Activated T-cell treated with anti-CD3 and anti-CD28 coated beads, Interleukin-2, amount 50 U/mL, for 1 hour (primary cell): ENCODE data around the gene IGFBP6.
"Not testable (repeated sequence)": the region's sequence is repeated elsewhere in the genome, so short reads cannot be mapped to it uniquely, and the experiment has no call there.

Experiments used
- DNase-seq: peaks from one replicate; pipeline ENCODE4 v3.0.0-alpha.2; 2020

IGFBP6 gene

DNA sequence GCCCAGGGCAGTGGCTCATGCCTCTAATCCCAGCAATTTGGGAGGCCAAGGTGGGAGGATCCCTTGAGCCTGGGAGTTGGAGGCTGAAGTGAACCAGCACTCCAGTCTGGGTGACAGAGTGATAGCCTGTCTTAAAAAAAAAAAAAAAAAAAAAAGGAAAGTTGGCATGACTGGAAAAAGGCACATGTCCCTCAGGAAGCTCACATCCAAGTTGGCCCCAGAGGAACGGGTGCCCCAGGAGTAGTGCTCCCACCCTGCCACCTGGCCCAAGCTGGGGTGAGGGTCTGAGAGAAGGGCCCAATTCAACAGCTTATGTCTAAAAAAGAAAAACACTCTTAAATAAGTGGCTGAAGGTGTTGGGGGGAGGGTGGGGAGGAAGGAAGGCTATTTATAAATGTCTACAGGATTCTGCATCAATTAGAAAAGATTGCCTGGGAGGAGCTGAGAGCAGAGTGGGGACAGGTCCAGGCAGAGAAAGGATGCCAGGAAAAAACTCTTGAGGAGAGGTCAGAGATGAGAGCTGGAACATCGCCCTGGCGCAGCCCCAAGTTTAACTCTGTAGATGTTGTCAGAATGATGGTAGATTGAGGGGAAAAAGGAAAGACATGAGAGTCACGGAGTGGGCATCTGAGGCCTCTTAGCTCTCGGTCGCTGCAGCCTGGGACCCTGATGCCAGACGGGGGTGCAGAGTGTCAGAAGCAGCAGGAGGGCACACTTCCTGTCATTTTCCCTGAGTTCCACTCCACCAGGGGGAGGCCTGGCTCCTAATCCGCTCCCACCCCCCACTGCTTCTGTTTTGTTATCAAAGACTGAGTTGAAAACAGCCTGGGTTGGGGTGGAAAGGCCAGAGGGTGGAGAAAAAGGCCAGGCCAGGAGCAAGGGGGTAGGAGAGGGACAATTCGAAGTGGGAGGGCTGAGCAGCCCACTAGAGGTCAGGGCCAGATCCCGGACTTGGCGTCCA, 25.6 kb upstream of the IGFBP6 start:
- DNase-seq, result no peak

DNA sequence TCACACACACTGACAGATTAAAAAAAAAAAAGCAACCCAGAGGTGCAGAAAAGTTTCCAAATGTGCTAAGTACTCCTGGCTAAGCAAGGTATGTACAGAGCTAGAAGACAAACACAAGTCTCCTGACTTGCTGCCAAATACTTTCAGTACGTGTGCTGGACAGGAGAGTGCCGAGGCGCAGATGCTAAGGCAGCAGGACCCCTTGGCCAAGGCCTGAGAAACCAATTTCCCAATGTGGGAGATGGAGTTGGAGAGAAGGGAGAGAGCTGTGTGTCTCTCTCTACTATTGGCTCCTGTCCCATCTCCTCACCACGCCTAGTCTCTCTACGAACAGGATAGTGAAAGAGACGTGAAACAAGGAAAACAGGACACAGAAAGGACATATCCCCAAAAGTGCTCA, 23.6 kb upstream of the IGFBP6 start:
- no peak for DNase-seq

DNA sequence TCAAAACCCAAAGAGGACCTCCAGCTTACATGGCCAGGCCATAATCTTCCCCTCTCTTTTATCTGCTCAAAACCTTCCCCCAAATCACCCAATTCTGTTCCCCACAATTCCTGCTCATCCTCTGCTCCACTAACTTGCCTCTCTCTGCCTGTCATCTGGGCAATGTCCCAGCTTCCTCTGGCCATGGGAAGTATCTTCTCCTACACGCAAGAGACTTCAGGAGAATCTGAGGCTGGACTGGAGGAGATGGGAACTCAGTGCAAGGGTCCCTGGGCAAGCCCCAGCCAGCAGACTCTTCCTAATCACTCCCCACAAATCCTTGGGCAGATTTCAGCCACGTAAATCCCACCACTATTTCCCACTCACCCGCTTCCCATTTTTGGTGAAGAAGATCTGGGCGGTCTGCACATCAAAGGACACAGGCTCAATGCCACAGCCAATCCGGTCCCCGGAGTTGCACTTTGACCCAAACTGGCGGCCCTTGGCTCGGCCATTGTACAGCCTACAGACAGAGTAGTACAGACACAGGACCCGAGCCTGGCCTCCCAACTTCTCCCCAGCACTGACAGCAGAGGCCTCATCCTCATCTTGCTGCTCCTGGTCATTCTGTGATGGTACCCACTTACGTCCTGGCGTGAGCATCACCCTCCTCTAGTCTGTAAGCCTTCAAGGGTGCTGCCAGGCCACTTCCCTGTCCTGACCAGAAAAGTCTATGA, 23.0 kb upstream of the IGFBP6 start:
- DNase-seq, result no peak

DNA sequence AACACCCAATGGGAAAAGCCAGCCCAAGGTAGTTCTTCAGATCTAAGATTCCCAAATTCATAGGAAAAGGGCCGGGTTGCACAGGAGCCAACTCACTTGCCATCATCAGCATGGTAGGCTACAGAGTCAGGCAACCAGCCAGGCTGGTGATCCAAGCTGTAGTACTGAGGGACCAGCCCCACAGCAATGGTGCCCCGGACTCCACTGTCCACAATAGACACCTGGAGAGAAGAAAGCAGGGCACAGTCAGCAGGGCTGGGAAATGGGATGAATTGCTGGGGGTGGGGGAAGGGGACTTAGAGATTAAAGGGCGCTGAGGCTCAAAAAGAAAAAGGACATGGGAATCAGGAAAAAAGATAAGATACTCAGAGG, 22.5 kb upstream of the IGFBP6 start:
- DNase-seq, result no peak

DNA sequence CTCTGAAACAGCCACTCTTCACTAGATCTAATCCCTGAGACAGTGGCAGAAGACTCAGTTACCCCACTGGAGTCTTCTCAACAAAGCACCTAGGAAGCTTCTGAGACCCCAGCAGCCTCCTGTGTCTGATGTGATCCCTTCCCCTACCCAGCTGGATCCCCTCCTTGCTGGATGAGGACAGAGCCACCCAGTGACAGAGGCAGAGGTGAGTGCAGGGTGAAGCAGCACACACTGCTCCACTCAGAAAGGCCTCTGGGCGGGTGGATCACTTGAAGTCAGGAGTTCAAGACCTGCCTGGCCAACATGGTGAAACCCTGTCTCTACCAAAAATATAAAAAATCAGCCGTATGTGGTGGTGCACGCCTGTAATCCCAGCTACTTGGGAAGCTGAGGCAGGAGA, 21.0 kb upstream of the IGFBP6 start:
- DNase-seq, result no peak

DNA sequence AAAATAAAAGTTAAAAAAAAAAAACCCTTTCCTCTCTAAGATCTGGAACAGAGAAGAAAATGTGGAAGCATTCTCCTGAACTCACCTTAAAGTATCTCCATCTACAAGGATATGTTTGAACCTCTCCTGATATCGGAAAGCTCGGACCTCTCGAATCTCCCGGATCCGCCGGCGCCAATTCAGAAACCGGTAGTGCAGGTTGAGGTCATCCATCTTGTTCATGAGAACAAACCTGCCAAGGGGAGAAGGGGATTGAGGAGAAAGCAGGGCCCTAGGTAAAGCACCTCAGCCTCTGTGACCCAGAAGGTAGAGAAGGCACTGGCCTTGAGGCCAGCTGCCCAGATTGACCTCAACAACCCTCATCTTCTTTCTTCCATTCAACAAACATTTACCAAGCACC, 20.4 kb upstream of the IGFBP6 start:
- DNase-seq, result no peak

DNA sequence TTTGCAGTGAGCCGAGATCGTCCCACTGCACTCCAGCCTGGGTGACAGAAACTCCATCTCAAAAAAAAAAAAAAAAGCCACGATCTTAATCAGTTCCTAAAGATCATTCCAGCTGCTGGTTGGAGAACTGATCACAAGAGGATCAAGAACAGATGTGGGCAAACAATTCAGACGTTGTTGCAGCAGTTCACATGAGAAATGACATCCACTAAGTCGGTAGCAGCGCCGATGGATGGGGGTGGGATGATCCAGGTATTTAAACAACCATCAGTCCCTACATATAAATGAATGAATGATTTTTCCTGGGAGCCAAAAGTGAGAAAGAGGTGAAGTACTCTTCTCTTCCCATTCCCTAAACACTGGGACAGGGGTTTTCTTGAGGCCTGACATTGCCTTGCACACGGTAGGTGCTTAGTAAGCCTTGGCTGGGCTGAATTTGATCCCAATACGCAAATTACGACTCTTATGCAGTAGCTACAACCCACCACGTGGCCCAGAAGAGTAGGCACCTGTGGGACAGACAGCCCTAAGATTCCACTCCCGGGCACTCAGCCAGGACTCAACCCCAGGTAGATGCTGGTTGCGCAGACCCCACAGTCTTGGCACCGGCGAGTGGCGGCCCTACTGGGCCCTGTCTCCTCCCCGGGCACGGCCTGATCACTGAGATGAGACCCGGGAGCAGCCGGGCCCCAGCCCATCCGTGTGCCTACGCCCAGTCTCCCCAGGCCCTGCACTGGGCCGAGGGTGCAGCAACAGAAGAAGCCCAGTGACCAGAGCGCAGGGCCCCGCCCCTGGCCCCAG, 18.8 kb upstream of the IGFBP6 start:
- no peak for DNase-seq

DNA sequence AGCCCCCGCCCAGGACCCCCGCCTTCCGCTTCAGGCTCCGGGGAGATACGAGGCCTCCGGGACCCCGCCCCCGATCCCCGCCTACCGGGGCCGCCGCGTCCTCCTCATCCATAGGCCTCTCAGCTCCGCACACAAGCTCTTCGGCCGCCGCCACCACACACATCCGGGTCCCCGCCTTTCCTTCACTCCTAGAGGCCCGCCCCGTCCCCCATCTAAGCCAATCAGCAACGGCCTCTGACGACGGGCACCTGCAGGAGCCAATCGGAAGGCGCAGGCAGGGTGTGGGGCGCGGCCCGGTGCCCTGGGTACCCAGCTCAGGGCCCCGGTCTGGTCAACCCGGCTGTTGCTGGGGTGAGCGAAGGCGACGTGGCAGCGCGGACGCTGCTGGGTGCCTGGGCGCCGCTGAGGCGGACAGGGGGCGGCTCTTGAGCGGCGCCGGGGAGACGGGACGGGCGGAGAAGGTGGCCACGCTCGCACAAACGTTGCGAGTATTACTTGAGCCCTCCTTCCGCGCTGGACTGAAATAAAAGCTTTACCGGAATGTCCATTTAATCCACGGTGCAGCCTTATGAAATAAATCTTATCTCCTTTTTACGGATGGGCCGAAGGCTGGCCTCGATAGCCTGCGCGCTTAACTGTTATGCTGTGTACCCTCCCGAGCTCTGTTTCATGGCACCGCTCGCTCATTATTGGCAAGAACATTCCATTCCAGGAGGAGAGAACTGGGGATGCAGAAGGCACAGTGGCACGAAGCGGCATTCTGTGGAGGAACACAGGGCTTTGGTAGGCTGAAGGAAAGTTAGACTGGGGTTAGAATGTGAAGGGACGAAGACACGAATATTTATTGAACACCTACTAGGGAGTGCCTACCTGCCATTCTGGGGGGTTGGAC, 18.0 kb upstream of the IGFBP6 start, which contains the start of gene SPRYD3:
Gene SPRYD3 (minus strand): TSS at position 165 of the 892 bp plus-strand sequence. CDS start 57 bp downstream, at position 108.
- DNase-seq, result peak; percentile 98

DNA sequence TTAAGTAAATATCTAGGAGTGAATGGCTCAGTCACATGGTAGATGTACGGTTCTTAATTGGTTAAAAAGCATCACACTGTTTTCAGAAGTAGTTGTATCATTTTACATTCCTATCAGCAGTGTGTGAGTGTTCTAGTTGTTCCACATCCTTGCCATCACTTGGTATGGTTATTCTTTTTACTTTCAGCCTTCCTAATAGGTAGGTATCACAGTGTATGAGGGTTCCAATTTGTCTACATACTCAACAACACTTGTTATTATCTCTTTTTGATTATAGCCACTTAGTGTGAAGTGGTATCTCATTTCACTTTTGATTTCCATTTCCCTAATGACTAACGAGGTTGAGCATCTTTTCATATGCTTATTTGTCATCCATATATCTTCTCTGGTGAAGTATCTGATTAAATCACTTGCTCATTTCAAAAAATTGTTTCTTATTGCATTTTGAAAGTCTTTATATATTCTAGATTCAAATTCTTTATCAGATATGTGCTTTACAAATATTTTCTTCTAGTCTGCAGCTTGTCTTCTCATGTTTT, 14.8 kb upstream of the IGFBP6 start:
- DNase-seq, result no peak

DNA sequence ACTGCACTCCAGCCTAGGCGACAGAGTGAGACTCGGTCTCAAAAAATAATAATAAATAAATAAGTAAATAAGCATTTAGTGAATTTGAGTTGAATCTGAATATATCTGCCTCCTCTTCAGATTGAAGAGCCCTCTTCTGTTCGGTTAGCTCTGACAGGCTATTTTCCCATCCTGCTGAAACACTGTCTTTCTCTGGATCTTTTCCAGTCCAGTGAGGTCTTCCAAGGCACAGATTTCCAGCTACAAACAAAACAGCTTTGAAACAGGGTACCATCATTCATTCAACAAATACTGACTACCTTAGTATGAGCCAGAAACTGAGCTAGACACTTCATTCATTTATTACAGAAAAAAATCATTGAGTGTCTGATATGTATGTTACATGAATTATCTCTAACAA, 11.1 kb upstream of the IGFBP6 start:
- no peak for DNase-seq

DNA sequence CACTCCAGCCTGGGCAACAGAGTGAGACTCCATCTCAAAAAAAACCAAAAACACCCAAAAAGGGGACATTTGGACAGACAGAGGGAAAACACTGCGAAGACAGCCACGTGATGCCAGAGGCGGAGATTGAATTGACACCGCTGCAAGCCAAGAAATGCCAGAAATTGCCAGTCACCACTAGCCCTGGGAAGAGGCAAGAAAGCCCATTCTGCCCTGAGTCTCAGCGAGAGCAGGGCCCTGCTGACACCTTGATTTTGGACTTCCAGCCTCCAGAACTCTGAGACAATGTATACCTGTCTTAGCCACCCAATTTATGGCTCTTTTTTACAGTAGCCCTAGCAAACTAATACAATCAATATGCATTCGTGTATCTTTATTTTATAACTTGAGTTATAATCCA, 7.4 kb upstream of the IGFBP6 start:
- DNase-seq, result no peak

DNA sequence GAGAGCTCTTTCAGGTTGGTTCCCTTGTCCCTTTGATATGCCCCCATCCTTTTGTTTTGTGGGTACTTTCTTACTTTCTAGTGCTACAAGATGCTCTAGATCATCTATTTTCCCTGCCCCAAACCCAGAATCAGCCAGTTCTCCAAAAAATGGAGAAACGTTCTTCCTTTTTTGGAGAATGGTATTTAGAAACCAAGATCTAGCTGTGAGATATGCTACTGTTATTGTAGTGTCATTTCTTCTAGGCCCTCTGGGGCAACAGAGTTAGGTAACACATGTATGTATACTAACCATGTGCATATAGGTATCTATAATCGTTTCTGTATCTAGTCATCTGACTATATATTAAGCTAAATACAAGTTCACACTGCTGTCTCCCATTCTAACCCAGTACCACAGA, 6.9 kb upstream of the IGFBP6 start:
- DNase-seq, result no peak

DNA sequence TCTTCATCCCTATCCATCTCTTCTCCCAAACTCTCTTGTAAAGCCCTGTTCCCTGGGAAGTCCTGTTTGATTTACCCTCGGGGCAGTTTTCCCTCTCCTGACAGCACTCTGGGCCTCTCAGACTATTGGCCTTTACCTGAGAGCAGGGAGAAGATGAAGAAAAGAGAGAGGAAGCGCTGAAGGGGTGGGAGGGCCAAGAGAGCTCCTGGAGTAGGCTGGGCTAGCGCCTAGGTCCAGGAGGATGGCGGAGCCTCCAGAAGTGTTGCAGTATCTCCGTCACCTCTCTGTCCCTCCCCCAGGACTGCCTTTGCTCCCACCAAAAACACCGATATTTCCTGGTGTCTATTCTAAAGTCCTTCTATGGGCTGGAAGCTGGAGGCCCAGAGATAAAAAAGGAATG, 5.7 kb upstream of the IGFBP6 start:
- DNase-seq, result no peak

DNA sequence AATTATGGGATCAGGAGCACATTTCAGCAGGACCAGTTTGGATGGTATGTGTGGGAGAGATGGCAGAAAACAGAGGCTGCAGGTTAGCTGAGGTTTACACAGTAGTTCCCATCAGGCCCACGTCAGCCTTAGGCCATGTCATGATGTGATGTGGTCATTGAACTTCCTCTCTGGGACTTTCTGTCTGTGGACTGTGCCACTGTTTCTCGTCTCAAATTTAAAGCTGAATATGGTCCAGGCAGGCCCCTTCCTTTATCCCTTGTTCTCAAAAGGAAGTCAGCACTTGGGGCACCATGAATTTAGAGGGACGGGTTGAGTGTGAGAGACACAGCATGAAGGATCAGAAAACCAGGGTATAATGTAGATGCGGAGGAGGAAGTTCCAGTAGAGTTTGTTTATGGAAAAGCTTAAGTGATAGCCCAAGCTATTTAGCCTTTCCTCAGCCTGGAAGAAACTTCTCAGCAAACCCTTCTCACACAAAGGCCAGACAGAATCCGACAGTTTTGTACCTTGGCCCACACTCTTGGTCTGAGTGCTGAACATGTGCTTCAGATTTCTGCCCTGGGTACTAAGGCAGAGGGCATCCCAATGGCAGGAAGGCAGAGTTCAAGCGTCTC, 3.6 kb upstream of the IGFBP6 start:
- no peak for DNase-seq

DNA sequence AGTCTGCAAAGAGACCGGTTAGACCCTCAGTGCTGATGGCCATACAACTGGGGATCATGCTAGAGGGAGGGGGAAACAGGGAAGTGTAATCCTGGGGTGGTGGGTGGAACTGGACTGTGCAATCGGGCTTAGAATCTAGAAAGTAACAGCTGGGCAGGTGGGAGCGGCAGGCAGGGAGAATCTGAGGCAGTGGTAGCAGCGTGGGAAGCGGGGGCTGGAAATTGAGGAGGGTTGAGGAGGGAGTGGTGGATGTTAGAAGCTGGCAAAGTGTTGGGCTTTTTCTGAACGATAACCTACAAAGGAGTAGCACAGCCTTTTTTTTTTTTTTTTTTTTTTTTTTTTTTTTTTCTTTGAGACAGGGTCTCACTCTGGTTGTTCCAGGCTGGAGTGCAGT, 3.1 kb upstream of the IGFBP6 start:
- no peak for DNase-seq

DNA sequence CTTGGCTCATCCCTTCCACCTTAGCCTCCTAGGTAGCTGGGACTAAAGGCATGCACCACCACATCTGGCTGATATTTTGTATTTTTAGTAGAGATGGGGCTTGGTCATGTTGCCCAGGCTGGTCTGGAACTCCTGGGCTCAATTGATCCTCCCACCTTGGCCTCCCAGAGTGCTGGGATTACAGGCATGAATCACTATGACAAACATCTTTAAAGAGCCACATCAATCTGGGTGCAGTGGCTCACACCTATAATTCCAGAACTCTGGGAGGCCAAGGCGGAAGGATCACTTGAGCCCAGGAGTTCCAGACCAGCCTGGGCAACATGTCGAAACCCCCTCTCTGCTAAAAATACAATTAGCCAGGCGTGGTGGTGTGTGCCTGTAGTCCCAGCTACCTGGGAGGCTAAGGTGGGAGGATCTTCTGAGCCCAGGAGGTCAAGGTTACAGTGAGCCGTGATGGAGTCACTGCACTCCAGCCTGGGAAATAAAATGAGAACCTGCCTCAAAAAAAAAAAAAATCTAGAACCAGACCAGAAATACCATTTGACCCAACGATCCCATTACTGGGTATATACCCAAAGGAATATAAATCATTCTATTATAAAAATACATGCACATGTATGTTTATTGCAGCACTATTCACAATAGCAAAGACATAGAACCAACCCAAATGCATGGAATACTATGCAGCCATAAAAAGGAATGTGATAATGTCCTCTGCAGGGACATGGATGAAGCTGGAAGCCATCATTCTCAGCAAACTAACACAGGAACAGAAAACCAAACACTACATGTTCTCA, 2.5 kb upstream of the IGFBP6 start:
- DNase-seq, result not testable (repeated sequence)

DNA sequence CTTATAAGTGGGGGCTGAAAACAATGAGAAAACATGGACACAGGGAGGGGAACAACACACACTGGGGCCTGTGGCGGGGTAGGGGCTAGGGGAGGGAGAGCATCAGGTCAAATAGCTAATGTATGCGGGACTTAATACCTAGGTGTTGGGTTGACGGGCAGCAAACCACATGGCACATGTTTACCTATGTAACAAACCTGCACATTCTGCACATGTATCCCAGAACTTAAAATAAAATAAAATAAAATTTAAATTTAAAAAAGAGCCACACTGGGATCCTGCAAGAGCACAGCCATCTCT, 1.9 kb upstream of the IGFBP6 start:
- not testable (repeated sequence) for DNase-seq

DNA sequence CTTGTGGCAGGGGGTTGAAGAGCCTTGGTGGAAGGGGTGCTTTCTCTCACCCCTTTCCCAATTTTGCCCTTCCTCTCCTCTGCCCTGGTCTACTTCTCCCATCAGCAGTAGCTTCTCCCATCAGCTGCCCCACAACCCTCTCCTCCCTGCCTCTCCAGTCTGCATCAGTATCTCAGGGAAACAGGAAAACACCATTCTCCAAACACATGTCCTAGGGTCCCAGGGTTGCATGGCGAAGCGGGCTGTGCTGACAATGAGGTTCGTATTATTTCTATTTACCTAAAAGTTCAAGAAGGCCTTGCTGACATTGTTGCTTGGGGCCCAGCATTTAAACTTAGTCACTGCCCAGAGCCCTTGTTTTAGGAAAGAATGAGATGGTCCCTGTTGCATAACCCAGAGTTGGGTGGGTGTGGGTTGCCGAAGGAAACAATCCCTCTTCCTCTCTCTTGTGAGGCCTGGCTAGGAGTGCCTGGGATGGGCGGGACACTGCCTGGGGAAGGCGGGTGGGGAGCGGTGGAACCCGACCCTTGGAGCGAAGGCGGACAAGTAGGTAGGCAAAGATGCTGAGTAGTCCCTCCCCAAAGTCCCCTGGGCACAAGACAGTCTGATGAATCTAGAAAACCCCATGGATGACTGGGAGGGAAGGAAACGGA, 1.3 kb upstream of the IGFBP6 start:
- DNase-seq, result no peak

DNA sequence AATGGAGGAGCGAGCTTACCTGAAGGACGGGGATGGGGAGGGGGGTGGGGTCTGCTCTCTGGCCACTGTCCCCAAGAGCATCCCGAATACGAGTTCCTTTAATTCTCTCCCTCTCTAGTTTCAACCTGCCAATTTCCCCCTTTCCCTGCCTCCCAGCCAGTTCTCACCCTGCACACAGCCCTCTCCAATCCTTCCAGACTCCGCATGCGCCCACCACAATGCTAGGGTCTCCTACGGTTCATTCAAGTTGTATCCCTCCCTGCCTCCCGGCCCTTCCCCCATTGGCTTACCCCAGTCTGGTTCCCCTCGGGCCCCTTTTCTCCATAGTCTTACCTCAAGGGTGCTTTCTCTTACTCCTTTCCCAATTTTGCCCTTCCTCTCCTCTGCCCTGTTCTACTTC, 708 bp upstream of the IGFBP6 start:
- DNase-seq, result no peak

DNA sequence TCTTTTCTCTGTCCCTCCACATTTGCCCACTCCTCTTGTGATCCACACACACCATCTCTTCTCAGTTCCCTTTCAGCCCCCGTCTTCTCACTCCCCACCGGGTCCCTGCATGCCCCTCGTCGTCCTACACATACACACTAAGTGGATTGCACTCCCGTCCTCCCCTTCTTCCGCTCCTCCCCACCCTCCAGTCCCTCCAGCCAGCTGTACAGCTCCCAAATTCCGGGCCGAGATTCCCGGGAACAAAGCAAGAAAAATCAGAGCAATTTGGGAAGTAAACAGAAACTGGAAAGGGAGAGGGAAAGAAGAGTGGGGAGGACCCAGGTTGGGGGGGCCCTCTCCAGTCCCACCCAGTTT, 282 bp upstream of the IGFBP6 start:
- no peak for DNase-seq
